ENCODE measurements around the gene SPRR1B.
"Not testable (repeated sequence)": the region's sequence is repeated elsewhere in the genome, so short reads cannot be mapped to it uniquely, and the experiment has no call there.

SPRR1B gene, protein sequence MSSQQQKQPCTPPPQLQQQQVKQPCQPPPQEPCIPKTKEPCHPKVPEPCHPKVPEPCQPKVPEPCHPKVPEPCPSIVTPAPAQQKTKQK

DNA sequence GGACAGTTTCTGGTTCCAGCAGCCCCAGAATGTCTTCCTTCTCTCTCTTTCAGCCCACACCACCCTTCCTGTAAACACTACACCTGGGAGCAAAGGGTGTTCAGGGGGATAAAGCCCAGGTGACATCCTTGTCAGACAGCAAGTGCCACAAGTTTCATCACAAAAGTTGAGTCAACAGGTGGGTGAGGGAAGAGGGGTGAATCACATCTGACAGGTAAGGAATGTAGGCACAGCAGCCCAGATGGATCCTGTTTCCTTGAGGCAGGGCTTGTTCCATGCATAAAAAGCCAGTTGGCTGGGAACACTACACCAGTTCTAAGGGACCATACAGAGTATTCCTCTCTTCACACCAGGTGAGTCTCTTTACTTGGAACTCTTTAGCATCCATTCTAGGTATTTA, at the start of gene SPRR1B:
Gene SPRR1B, plus strand, starts transcription at position 309 of the 400 bp plus-strand sequence. CDS start 1,143 bp downstream, outside the sequence.
- DNase-seq (ENCODE audit: low read depth in 2 of 2), result no peak

DNA sequence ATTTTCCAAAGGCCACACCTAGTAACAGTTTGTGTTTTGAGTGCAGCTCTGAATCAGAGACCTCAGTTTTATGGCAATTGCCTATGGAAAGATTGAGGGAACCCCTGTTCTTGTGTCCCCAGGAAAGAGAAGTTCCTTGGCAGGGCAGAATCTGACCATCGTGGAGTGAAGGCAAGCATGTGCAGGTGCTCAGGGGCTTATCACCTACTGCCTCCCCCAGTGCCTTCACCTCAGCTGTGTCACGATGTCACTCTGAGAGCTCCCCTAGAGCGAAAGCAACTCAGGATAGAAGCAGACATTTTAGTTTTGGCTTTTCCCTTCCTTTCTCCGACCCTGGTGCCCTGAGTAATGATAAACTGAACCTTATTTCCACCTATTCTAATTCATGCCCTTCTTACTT, 48.9 kb upstream of the SPRR1B start:
- DNase-seq (ENCODE audit: low read depth in 2 of 2), result no peak

DNA sequence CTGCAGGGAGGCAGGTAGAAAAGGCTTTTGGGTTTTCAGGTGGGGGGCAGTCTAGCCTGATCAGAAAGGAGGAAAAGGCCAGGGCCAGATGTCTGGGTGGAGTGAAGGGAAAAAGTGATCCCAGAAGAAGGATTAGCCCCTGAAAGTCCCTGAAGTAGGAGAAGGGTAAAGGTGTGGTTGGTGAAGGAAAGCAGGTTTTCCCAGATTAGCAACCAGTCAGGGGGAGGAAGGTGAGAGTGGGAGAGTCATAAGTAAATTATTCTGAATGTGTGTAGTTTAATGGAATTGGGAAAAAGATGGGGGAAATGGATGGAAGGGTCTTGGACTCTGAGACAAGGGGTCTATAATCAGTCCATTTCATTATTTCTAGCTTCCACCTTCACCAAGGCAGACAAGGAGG, 47.8 kb upstream of the SPRR1B start:
- no peak for DNase-seq (ENCODE audit: low read depth in 2 of 2)

DNA sequence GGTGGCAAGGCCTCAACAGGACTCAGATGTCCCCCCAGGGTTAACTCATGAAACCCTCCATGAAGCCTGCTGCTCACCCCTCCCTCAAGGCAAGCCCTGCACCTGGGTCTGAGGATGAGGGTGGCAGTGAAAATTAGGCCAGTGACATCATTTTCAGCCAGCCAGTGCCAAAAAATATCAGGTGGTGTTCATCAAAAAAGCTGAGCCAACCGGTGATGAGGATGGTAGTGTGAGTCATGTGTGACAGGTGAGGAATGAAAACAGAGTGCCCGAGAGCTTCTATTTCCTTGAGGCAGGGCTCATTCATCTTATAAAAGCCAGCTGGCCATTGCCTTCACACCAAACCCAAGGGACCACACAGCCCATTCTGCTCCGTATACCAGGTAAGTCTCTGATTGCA, 47.3 kb upstream of the SPRR1B start, which contains the start of gene SPRR1A:
Gene SPRR1A, plus strand, starts transcription at position 339 of the 400 bp plus-strand sequence. CDS start 1,150 bp downstream, outside the sequence.
- no peak for DNase-seq (ENCODE audit: low read depth in 2 of 2)

DNA sequence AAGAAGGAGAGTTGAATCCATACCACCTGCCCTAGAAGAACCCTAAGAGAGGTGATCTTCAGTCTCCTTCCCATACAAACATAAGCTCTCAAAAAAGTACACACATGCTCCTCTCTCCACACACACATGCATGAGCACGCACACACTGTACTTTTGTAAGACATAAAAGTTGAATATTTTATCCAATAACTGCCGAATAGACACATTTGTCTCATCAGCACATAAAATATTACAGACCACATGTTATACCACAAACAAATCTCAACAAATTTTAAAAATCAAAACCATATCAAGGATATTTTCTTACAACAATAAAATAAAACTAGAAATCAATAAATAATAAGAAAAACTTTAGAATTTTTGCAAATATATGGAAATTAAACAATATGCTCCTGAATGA, 44.4 kb upstream of the SPRR1B start:
- DNase-seq (ENCODE audit: low read depth in 2 of 2), result no peak

DNA sequence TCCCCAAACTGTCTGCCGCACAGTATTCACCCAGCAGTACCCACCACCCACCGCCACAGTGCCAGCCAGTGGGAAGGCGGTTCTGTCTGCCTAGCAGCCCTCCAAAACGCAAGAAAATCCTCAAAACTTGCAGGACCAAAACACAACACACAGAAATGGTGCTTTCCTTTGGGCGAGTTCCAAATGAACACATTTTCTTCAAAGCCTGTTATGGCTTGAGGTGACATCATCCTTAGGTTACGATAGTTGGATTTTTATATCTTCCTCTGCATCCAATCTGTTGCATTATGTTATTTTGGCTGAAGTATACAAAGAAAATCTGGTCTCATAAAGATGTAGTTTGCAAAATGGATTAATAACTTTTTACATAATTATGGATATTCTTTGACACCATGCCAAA, 37.8 kb upstream of the SPRR1B start:
- DNase-seq (ENCODE audit: low read depth in 2 of 2), result no peak

GRCh38 chr1:152995842-152996241, 35.2 kb upstream of the SPRR1B start:
- DNase-seq (ENCODE audit: low read depth in 2 of 2), result no peak

DNA sequence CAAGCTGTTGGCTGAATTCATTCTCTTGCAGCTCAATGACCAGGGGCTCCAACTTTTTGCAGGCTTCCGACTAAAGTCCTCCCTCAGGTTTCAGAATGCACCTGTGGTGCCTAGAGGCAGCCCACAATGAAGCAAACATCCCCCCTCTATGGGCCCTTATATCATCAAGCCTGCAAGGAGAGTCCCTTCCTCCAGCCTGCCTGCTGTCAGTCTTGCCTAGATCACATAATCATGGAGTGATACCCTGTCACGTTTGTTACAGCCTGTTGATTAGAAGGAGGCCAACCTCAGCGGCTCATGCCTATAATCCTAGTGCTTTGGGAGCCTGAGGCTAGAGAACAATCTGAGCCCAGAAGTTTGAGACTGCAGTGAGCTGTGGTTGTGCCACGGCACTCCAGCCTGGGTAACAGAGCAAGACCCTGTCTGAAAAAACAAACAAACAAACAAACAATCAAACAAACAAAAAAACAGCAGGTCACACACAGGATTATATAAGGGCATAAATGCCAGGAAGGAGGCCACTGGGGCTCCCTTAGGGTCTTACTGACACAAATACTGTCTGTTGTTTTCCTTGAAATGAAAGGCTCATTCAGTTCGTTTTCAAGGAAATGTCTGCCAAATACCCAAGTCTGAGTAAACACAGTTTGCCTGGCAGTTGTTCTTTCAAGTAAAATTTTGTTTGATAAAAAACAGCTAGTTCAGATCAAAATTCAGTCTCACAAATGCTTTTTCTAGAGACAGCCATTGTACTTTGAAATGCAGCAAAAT, 34.2 kb upstream of the SPRR1B start:
- DNase-seq (ENCODE audit: low read depth in 2 of 2), result no peak

DNA sequence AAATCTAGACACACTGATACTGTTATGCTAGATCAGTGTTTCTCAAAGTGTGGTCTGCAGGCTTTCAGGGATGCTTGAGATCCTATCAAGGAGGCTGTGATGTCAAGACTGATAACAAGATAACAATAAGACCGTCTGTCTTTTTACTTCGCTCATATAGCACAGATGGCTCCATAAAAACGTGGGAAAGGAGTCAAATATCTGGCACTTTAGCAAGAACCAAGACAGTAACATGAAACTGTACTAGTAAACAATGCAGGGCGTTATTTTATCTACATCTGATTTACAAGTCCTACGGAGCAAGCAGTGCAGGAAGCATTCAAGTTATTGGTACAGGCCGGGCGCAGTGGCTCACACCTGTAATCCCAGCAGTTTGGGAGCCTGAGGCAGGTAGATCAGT, 33.1 kb upstream of the SPRR1B start:
- no peak for DNase-seq (ENCODE audit: low read depth in 2 of 2)

- no peak for DNase-seq (ENCODE audit: low read depth in 2 of 2)
These were observed 32.5 kb upstream of the SPRR1B start for GRCh38 chr1:152998476-152998875.

DNA sequence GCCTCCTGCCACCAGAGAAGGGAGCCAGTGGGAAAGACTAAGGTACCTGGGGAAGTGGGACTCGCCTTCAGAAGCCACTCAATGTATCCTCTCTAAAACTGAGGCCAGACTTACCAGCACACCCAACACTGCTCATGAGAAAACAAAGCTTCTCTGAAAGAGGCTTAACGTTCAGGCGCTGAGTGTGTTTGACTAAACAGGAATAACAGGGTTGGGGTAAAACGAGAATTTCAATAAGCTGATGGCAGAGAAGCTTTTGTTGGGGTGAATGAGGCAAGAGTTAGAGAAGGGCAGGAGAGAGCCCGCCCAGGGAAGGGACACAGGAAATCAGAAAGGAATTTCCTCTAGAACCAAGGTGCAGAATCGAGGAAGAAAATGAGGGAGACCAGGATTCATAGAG, 31.2 kb upstream of the SPRR1B start:
- no peak for DNase-seq (ENCODE audit: low read depth in 2 of 2)

DNA sequence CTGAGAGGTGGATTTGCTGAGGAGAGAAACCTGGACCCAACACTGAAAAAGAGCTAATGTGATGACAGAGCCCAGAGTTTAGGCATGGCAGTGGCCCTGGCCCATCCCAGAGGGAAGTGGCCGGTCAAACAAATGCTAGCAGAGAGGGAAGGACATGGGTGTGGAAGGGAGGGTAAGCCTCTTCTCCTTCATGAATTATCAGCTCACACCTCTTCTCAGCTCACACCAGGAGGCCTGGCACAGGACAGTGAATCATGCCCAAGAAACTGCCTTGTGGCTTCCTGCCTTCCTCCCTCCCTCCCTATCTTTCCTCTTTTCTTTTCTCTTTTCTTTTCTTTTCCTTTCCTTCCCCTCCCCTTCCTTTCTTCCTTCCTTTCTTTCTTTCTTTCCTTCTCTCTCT, 30.7 kb upstream of the SPRR1B start:
- DNase-seq (ENCODE audit: low read depth in 2 of 2), result no peak

- DNase-seq (ENCODE audit: low read depth in 2 of 2), result no peak
These were observed 29.6 kb upstream of the SPRR1B start, which contains the start of gene SPRR3 for GRCh38 chr1:153001382-153001781. SPRR3 (plus strand) TSS chr1:153001749; CDS start chr1:153003021, 1,272 bp downstream.

DNA sequence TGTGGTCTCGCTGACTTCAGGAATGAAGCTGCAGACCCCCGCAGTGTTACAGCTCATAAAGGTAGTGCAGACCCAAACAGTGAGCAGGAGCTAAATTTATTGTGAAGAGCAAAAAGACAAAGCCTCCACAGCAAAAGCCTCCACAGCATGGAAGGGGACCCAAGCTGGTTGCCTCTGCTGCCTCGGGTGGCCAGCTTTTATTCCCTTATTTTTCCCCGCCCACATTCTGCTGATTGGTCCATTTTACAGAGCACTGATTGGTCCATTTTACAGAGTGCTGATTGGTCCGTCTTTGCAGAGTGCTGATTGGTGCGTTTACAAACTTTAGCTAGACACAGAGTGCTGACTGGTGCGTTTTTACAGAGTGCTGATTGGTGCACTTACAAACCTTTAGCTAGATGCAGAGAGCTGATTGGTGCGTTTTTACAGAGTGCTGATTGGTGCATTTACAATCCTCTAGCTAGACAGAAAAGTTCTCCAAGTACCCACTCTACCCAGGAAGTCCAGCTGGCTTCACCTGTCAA, 19.7 kb upstream of the SPRR1B start:
- DNase-seq (ENCODE audit: low read depth in 2 of 2), result not testable (repeated sequence)

DNA sequence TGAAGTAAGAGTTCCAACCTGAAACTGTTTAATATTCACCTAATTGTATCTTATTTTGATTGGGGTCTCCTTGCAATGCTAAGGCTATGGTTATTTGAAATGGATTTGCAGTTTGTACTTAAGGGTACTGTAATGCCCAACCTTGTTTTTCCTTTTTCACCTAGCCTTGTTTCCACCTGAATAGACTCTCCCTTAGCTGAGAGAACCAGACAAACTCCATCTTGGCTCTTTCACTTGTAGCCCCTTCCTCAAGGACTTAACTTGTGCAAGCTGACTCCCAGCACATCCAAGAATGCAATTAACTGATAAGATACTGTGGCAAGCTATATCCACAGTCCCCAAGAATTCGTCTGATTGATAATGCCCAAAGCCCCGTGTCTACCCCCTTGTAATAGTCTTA, 9.2 kb upstream of the SPRR1B start:
- not testable (repeated sequence) for DNase-seq (ENCODE audit: low read depth in 2 of 2)

DNA sequence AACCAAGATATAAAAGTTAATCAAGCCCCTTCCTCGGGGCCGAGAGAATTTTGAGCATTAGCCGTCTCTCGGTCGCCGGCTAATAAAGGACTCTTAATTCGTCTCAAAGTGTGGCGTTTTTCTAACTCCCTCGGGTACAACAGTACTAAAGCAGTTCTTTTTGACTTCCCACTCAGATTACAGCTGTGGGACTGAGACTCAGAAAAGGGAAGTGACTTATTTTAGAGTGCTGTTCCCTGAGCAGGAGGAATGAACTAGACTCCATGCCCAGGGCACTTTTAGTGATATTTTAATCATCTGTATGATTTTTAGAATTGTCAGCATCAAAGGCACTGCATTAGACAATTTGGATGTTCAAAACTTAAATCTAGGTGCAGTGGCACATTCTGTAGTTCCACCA, 8.7 kb upstream of the SPRR1B start:
- not testable (repeated sequence) for DNase-seq (ENCODE audit: low read depth in 2 of 2)

GRCh38 chr1:153023109-153023508, 7.9 kb upstream of the SPRR1B start:
- no peak for DNase-seq (ENCODE audit: low read depth in 2 of 2)

DNA sequence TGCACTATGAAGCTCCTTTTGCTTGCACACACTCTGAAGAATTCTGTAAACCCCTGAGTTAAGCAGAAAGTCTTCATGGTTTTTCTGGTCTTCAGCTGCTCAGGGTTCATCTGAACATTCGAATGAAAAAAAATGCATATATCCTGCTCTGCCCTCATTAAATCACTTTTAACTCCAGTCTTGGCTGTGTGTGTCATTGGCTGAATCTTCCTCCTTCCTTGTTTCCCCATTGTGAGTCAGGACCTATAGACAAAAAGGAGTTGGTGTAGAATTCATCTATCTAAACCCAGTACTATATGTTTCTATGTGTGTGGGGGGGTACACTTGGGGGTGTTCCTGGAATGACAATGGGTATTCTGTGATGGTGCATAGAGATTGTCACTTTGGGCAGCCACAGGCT, 6.6 kb upstream of the SPRR1B start:
- DNase-seq (ENCODE audit: low read depth in 2 of 2), result no peak

- no peak for DNase-seq (ENCODE audit: low read depth in 2 of 2)
These were observed 5.2 kb upstream of the SPRR1B start for GRCh38 chr1:153025797-153026196.

DNA sequence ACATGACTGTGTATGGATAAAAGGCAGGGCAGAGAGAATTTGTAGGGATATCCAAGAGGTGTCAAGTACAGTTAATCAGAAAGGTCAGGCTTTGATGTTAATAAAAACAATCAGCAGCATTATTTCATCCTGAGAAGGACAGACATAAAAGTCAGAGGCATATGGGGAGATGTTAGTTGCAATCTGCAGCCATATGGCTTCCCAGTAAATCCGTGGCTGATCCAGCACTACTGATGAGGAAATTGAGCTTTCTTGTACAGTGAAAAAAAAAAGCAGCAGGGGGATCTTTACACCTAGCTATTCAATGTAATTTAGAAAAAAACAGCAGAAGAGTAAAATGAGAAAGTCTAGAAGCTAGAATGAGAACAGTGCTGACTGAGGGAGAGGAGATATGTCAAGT, 2.2 kb upstream of the SPRR1B start:
- DNase-seq (ENCODE audit: low read depth in 2 of 2), result no peak

DNA sequence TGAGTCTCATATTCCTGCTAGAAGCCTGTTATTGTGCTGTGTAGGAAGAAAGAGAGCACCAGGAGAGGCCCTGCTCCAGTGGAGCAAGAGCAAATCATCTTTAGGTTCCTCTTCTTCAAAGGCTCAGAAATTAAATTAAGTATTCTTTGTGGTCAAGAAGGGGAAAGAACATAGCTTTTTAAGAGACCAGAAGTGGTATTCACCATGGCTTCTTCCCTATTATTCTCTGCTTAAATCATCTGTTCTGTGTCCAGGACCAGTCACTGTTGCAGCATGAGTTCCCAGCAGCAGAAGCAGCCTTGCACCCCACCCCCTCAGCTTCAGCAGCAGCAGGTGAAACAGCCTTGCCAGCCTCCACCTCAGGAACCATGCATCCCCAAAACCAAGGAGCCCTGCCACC, 1.1 kb downstream of the SPRR1B start:
- DNase-seq (ENCODE audit: low read depth in 2 of 2), result no peak

- no peak for DNase-seq (ENCODE audit: low read depth in 2 of 2)
These were observed 1.8 kb downstream of the SPRR1B start for GRCh38 chr1:153032677-153033308.

DNA sequence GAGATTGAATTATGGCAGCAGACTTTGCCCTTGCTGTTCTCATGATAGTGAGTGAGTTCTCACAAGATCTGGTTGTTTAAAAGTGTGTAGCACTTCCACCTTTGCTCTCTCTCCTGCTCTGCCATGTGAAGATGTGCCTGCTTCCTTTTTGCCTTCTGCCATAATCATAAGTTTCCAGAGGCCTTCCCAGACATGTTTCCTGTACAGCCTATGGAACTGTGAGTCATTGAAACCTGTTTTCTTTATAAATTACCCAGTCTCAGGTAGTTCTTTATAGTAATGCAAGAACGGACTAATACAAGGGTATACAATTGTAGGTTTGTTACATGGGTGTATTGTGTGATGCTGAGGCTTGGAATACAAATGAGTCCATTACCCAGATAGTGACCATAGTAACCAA, 4.2 kb downstream of the SPRR1B start:
- no peak for DNase-seq (ENCODE audit: low read depth in 2 of 2)
